Peyer's patch (tissue), 4 donors: Measurements from ENCODE around the gene UVRAG.

Source experiments
- CTCF ChIP-seq, 6 experiments: fragments of 450-650 bp in 4 of 6; fragments of 200-600 bp in 2 of 6; sonication (generic) in 1 of 6; IDR thresholded peaks; one replicate each; pipeline ENCODE4 v1.5.1; 2017 to 2019; ENCODE audit warnings: antibody characterized with exemption in 6 of 6, mild to moderate bottlenecking in 3 of 6, moderate library complexity in 1 of 6
- POLR2A ChIP-seq, 2 donors: fragments of 450-650 bp; IDR thresholded peaks; one replicate each; pipeline ENCODE4 v1.5.1; 2017; ENCODE audit warnings: antibody characterized with exemption in 2 of 2, mild to moderate bottlenecking in 2 of 2, moderate library complexity in 2 of 2

- TF ChIP-seq CTCF (IDR thresholded peaks at IDR 0.05) (no peak), POLR2A (IDR thresholded peaks at IDR 0.05) (no peak)
Measured at GRCh38 chr11:76004400-76004799, 189.4 kb downstream of the UVRAG start.
